ENCODE measurements around the gene CMTM3. TPM values are rescaled to one million over a fixed set of nuclear protein-coding genes. Genes with fewer than 3 reads are reported as not detected.

CMTM3 gene
- total RNA-seq, 1 experiment from 2014 or later, result 39.2 TPM

- peaks cover 29 to 30% of the 10 kb centered on the region in 2 experiments for H3K4me1 Mint-ChIP-seq
- Histone ChIP-seq H2BK5ac (ENCODE audit: insufficient read length, low read length) (no peak overlapping the region), H3K4me1 (ENCODE audit: insufficient read depth, low read length) (no peaks in the 10 kb centered on the region), H3K9ac (ENCODE audit: extremely low read depth, insufficient read length, low read length) (no peak overlapping the region), H4K20me1 (ENCODE audit: control insufficient read depth, insufficient read depth, insufficient read length) (no peaks in the 10 kb centered on the region), H2BK15ac (ENCODE audit: low read depth, low read length) (no peak overlapping the region), H3K14ac (ENCODE audit: insufficient read depth, low read length) (no peak overlapping the region), H3K4ac (ENCODE audit: low read depth, low read length) (no peak overlapping the region), H2AK5ac (ENCODE audit: insufficient read length, low read length) (no peak overlapping the region), H3K56ac (ENCODE audit: insufficient read length, low read depth, low read length) (no peak overlapping the region), H3K18ac (ENCODE audit: insufficient read length, low read depth, low read length) (no peak overlapping the region), H2AFZ (ENCODE audit: low read length) (no peak overlapping the region), H3K23me2 (ENCODE audit: insufficient read length, low read depth, low read length, poor library complexity, severe bottlenecking) (no peaks in the 10 kb centered on the region), H3K9me3 (ENCODE audit: control insufficient read depth, low read depth, low read length) (no peaks in the 10 kb centered on the region), H3K27ac (ENCODE audit: insufficient read length, low read depth, low read length) (no peak overlapping the region), H3K27me3 (ENCODE audit: insufficient read depth, low read length) (no peaks in the 10 kb centered on the region), H3K23ac (ENCODE audit: insufficient read length, low read depth, low read length) (no peak overlapping the region), H3T11ph (ENCODE audit: low read length) (no peak overlapping the region), H4K5ac (ENCODE audit: insufficient read length, low read depth, low read length) (no peak overlapping the region), H3K4me2 (ENCODE audit: insufficient read depth, insufficient read length, low read length) (peak overlapping the region; percentile 14), H3K79me1 (ENCODE audit: insufficient read depth, low read depth, low read length, poor library complexity, severe bottlenecking) (peaks cover 3% of the 10 kb centered on the region), H2BK20ac (ENCODE audit: low read depth, low read length, poor library complexity, severe bottlenecking) (no peak overlapping the region), H2BK12ac (ENCODE audit: insufficient read length, low read depth, low read length) (no peak overlapping the region), H2BK120ac (ENCODE audit: low read depth, low read length, poor library complexity, severe bottlenecking) (no peak overlapping the region), H4K8ac (replicated peaks; ENCODE audit: insufficient read length, low read depth, low read length) (no peak overlapping the region), H3K79me2 (ENCODE audit: insufficient read depth, low read length) (no peaks in the 10 kb centered on the region), H4K91ac (ENCODE audit: insufficient read length, low read depth, low read length) (no peak overlapping the region)
- WGBS (ENCODE audit: extremely low coverage, insufficient read length, low lambda C conversion rate), result no CpG with 5 or more reads among the region's 2 CpGs
- H3K36me3 Mint-ChIP-seq (ENCODE audit: insufficient read depth in 1 of 3, low read depth in 3 of 3), result no peaks in the 10 kb centered on the region
- no peak for TF ChIP-seq CTCF (conservative IDR thresholded peaks at IDR 0.05)
- peak overlapping the region in 2 of 3 experiments; percentile 17 to 82; a peak in 3 of 7 replicates for H3K27ac Mint-ChIP-seq
- no peaks in the 10 kb centered on the region for H3K9me3 Mint-ChIP-seq
- no peak for DNase-seq
- peak overlapping the region; percentile 38 to 59; a peak in 4 of 5 replicates for H3K4me3 Mint-ChIP-seq
- no peaks in the 10 kb centered on the region; the same call in 1 of the 2 replicates for H3K27me3 Mint-ChIP-seq (ENCODE audit: low read depth)
Measured at GRCh38 chr16:66651474-66651765, 46.9 kb downstream of the CMTM3 start.
